ENCODE measurements around the gene ATG9A. TPM values are rescaled to one million over a fixed set of nuclear protein-coding genes. Genes with fewer than 3 reads are reported as not detected.

ATG9A gene
- total and polyA plus RNA-seq, 2 donors (not counting 3 experiments of a cell fraction or from before 2014, with no cell fraction given) = 65.5 to 95.0 TPM

DNA sequence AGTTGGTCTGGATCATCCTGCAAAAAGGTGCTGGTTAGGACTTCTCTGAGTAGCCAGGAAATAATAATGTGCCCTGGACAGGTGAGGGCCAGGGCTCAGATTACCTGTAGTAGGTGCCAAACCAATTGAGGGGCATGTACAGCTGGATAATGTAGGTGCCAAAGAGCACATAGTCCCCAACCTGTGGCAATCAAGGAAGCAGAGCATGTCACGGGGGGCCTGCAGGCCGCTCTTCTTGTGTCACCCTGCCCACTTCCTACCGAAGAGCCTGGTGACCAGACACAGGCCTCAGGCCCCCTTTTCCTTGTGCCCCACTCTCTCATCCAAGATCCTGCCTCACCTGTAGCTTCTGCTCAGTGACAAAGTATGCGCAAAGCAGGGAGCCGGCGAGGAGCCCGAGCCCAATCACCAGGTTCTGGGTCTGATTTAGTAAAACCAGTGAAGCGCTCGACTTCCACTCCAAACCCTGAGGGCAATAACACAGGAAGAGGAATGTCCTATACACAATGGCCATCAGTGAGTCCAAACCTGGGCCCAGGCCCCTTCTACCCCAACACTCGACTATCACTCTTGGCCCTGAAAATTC is 15.9 kb downstream of the ATG9A start:
- BruUV-seq (replicated peaks) = no TSS peak
- Histone ChIP-seq H3K4me2 (ENCODE audit: insufficient read depth, low read length) (no peak overlapping the region), H3K79me2 (ENCODE audit: control insufficient read depth, insufficient read depth, low read length) (no peaks in the 10 kb centered on the region), H3K4me3 (replicated peaks in 1 of 3; ENCODE audit: insufficient read depth in 1 of 3, low read depth in 1 of 3, low read length in 3 of 3) (no peak overlapping the region), H3K9ac (replicated peaks; ENCODE audit: extremely low read depth, insufficient read depth, low read length) (no peak overlapping the region), H4K20me1 (replicated peaks; ENCODE audit: control insufficient read depth, extremely low read depth, insufficient read depth, low read length) (no peaks in the 10 kb centered on the region), H3K4me1 (ENCODE audit: control insufficient read depth, extremely low read depth, insufficient read depth, low read length) (peaks cover 8% of the 10 kb centered on the region), H3K9me3 (replicated peaks; ENCODE audit: control insufficient read depth, insufficient read depth, low read length) (no peaks in the 10 kb centered on the region), H3K9me1 (replicated peaks; ENCODE audit: control insufficient read depth, extremely low read depth, insufficient read depth, low read length) (no peaks in the 10 kb centered on the region), H3K36me3 (ENCODE audit: control insufficient read depth in 2 of 2, extremely low read depth in 1 of 2, insufficient read depth in 2 of 2, low read length in 2 of 2) (peaks cover 3 to 13% of the 10 kb centered on the region in 2 experiments), H3K27me3 (ENCODE audit: control insufficient read depth in 2 of 2, insufficient read depth in 2 of 2, low read length in 2 of 2) (no peaks in the 10 kb centered on the region), H3K27ac (ENCODE audit: insufficient read depth, low read depth, low read length) (no peak overlapping the region), H2AFZ (ENCODE audit: low read depth, low read length) (no peak overlapping the region)
- intact Hi-C loops (cut with micrococcal nuclease) (no loop called here), dilution Hi-C loops (cut with MboI; ENCODE audit: extremely low pct_ligation_motif_present, low sequenced_read_pairs) (no loop called here)
- TF ChIP-seq POLR2AphosphoS5 (IDR thresholded peaks at IDR 0.05; ENCODE audit: insufficient read depth, low read depth, low read length) (no peak), POLR2A (IDR thresholded peaks at IDR 0.05; ENCODE audit: low read depth, low read length) (no peak), GATA2 (IDR thresholded peaks at IDR 0.05; ENCODE audit: insufficient read depth, insufficient read length, low read depth, low read length) (no peak)
- no peak for DNase-seq (ENCODE audit: low read depth, low spot score)
- FAIRE-seq = no peak
- ChIA-PET CTCF (interaction anchor here (1.4 kb wide), 1 partner anchor 184 kb away, joined by 3 read pairs; no protein-coding TSS in a partner anchor), POLR2A (no interaction called here)

DNA sequence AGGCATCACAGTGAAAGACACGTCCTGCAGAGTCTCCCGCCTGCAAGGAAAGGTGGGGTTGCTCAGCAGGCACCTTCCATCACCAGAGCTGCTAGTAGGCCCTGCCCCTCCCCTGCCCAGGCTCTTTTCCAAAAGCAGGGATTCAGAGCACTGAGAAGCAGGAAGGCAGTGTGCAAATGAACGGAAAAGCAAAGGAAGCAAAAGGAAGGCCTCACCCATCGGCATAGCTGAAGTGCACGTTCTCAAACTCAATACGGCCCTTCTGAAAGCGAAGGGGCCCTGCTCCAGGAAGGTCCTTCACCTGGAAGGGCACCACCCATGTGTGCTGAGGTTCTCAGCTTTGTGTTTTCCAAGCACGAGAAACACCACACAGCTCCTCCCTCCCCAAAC is 16.4 kb downstream of the ATG9A start:
- Histone ChIP-seq H3K9ac (replicated peaks; ENCODE audit: extremely low read depth, insufficient read depth, low read length) (no peak overlapping the region), H3K4me1 (ENCODE audit: control insufficient read depth, extremely low read depth, insufficient read depth, low read length) (peaks cover 8% of the 10 kb centered on the region), H3K9me1 (replicated peaks; ENCODE audit: control insufficient read depth, extremely low read depth, insufficient read depth, low read length) (no peaks in the 10 kb centered on the region), H4K20me1 (replicated peaks; ENCODE audit: control insufficient read depth, extremely low read depth, insufficient read depth, low read length) (no peaks in the 10 kb centered on the region), H3K4me2 (ENCODE audit: insufficient read depth, low read length) (no peak overlapping the region), H3K9me3 (replicated peaks; ENCODE audit: control insufficient read depth, insufficient read depth, low read length) (no peaks in the 10 kb centered on the region), H3K79me2 (ENCODE audit: control insufficient read depth, insufficient read depth, low read length) (no peaks in the 10 kb centered on the region), H3K27me3 (ENCODE audit: control insufficient read depth in 2 of 2, insufficient read depth in 2 of 2, low read length in 2 of 2) (no peaks in the 10 kb centered on the region), H2AFZ (ENCODE audit: low read depth, low read length) (no peak overlapping the region), H3K36me3 (ENCODE audit: control insufficient read depth in 2 of 2, extremely low read depth in 1 of 2, insufficient read depth in 2 of 2, low read length in 2 of 2) (peaks cover 3 to 13% of the 10 kb centered on the region in 2 experiments), H3K4me3 (replicated peaks in 1 of 3; ENCODE audit: insufficient read depth in 1 of 3, low read depth in 1 of 3, low read length in 3 of 3) (no peak overlapping the region), H3K27ac (ENCODE audit: insufficient read depth, low read depth, low read length) (no peak overlapping the region)
- intact Hi-C loops (cut with micrococcal nuclease) = no loop called here
- TF ChIP-seq MAX (IDR thresholded peaks at IDR 0.05; ENCODE audit: insufficient read depth, insufficient read length) (no peak), POLR2AphosphoS5 (IDR thresholded peaks at IDR 0.05; ENCODE audit: insufficient read depth, low read depth, low read length) (no peak), JUN (IDR thresholded peaks at IDR 0.05; ENCODE audit: borderline replicate concordance, insufficient read depth, insufficient read length, low read depth) (no peak), MYC (IDR thresholded peaks at IDR 0.05; ENCODE audit: low read depth, low read length) (no peak), FOS (IDR thresholded peaks at IDR 0.05; ENCODE audit: borderline replicate concordance, insufficient read depth, low read length) (no peak), EZH2 (IDR thresholded peaks at IDR 0.05; ENCODE audit: borderline replicate concordance, low read depth, low read length, severe bottlenecking) (no peak), POLR2A (IDR thresholded peaks at IDR 0.05; ENCODE audit: low read depth, low read length) (no peak), GATA2 (IDR thresholded peaks at IDR 0.05; ENCODE audit: insufficient read depth, insufficient read length, low read depth, low read length) (no peak)
- FAIRE-seq (no peak), DNase-seq (ENCODE audit: low read depth, low spot score) (no peak)
- ChIA-PET CTCF (interaction anchor here (1.4 kb wide), 1 partner anchor 183 kb away, joined by 3 read pairs; no protein-coding TSS in a partner anchor), POLR2A (no interaction called here)
- dilution Hi-C loops (cut with MboI; ENCODE audit: extremely low pct_ligation_motif_present, low sequenced_read_pairs) = no loop called here
- BruUV-seq (replicated peaks) = no TSS peak

Measured in endothelial cell of umbilical vein (primary cell).